Caco-2 (cell line): ENCODE measurements around the gene CACNA2D4. TPM values are rescaled to one million over a fixed set of nuclear protein-coding genes. Genes with fewer than 3 reads are reported as not detected.

ENCODE experiments used
- BruUV-seq: library from RNA; stranded (reverse); fragments of 400-500 nt; replicated peaks from 2 replicates; lab custom pipeline; 2021; lab: Mats Ljungman, UMichigan
- CTCF ChIA-PET: fragments of 300-600 bp; sonication (Branson Sonifier 250); formaldehyde crosslinking; loops from one replicate; lab custom pipeline; 2022; ENCODE audit warnings: antibody characterized with exemption; lab: Charles Lee
- POLR2A ChIA-PET: fragments of 300-600 bp; sonication (Branson Sonifier 250); formaldehyde crosslinking; loops from one replicate; lab custom pipeline; 2022; ENCODE audit warnings: antibody characterized with exemption; lab: Charles Lee
- DNase-seq, 2 experiments: peaks; one replicate each; pipeline versions ENCODE4 v3.0.0 to v3.0.0-alpha.2; 2020 to 2022
- H3K27me3 ChIP-seq: replicated peaks from 2 replicates; pipeline ENCODE4 v1.6.0; 2011; ENCODE audit warnings: low read length; ENCODE audit not compliant: control insufficient read depth, insufficient read depth
- H3K36me3 ChIP-seq: 2 replicates; pipeline ENCODE4 v1.5.1; 2011; ENCODE audit warnings: low read length; ENCODE audit not compliant: control insufficient read depth, insufficient read depth
- H3K4me1 ChIP-seq: fragments of 250-450 bp; sonication (Bioruptor Pico); 2 replicates; pipeline ENCODE4 v1.5.1; 2020; ENCODE audit warnings: mild to moderate bottlenecking
- H3K4me3 ChIP-seq: 2 replicates; pipeline ENCODE4 v1.5.1; 2011; ENCODE audit warnings: low read depth, mild to moderate bottlenecking, control low read depth, low read length
- H3K9me3 ChIP-seq: fragments of 250-450 bp; sonication (Bioruptor Pico); 2 replicates; pipeline ENCODE4 v1.5.1; 2020; ENCODE audit warnings: mild to moderate bottlenecking, moderate library complexity
- H3K27ac Mint-ChIP-seq: one replicate; pipeline ENCODE4 v1.8.0; 2022; ENCODE audit warnings: mixed read lengths; ENCODE audit not compliant: unreplicated experiment
- H3K27me3 Mint-ChIP-seq: one replicate; pipeline ENCODE4 v1.8.0; 2022; ENCODE audit warnings: mixed read lengths; ENCODE audit not compliant: insufficient read depth, unreplicated experiment
- H3K36me3 Mint-ChIP-seq: one replicate; pipeline ENCODE4 v1.8.0; 2022; ENCODE audit warnings: mild to moderate bottlenecking, mixed read lengths; ENCODE audit not compliant: insufficient read depth, unreplicated experiment
- H3K4me1 Mint-ChIP-seq: one replicate; pipeline ENCODE4 v1.8.0; 2022; ENCODE audit warnings: low read depth, mixed read lengths; ENCODE audit not compliant: unreplicated experiment
- H3K4me3 Mint-ChIP-seq: one replicate; pipeline ENCODE4 v1.8.0; 2022; ENCODE audit warnings: mild to moderate bottlenecking, moderate library complexity, mixed read lengths; ENCODE audit not compliant: unreplicated experiment
- H3K9me3 Mint-ChIP-seq: one replicate; pipeline ENCODE4 v1.8.0; 2022; ENCODE audit warnings: mixed read lengths; ENCODE audit not compliant: unreplicated experiment
- CTCF ChIP-seq, 2 experiments: fragments of 200-600 bp in 1 of 2; IDR thresholded peaks; 1 replicate in 1 of 2; 2 replicates in 1 of 2; pipeline versions ENCODE4 v1.5.1 to v1.8.0; 2011 to 2022; ENCODE audit warnings: antibody characterized with exemption in 1 of 2, control low read depth in 1 of 2, inconsistent platforms in 1 of 2, low read depth in 1 of 2, low read length in 1 of 2, mild to moderate bottlenecking in 1 of 2, moderate library complexity in 1 of 2; ENCODE audit not compliant: insufficient read depth in 1 of 2, severe bottlenecking in 1 of 2, unreplicated experiment in 1 of 2
- intact Hi-C: fragments of 100-400 bp; cut with micrococcal nuclease; formaldehyde crosslinking; loops from one replicate; pipeline ENCODE4 v1.10.0; 2022; ENCODE audit not compliant: unreplicated experiment
- total RNA-seq: library from RNA; stranded (reverse); gene quantifications from 2 replicates; pipeline ENCODE4 v1.2.3, GENCODE V29; 2022

CACNA2D4 gene
- total RNA-seq, 1 experiment from 2014 or later, result 2.2 TPM

GRCh38 chr12:1878214-1878613 is 40.2 kb downstream of the CACNA2D4 start:
- Mint-ChIP-seq H3K36me3 (no peaks in the 10 kb centered on the region), H3K4me1 (no peaks in the 10 kb centered on the region), H3K9me3 (no peaks in the 10 kb centered on the region), H3K4me3 (no peak overlapping the region), H3K27me3 (peaks cover 12% of the 10 kb centered on the region), H3K27ac (no peak overlapping the region)
- intact Hi-C loops, result no loop called here
- Histone ChIP-seq H3K9me3 (no peaks in the 10 kb centered on the region), H3K4me1 (no peaks in the 10 kb centered on the region), H3K27me3 (peaks cover 1% of the 10 kb centered on the region; the same call in 1 of the 2 replicates), H3K36me3 (no peaks in the 10 kb centered on the region), H3K4me3 (no peak overlapping the region)
- ChIA-PET POLR2A (no interaction called here), CTCF (no interaction called here)
- no TSS peak for BruUV-seq
- peak in 1 of 2 experiments; percentile 29 for DNase-seq
- TF ChIP-seq CTCF (IDR thresholded peaks at IDR 0.05; ENCODE audit: insufficient read depth in 1 of 2, low read depth in 1 of 2, low read length in 1 of 2, severe bottlenecking in 1 of 2, unreplicated experiment in 1 of 2), result no peak

- CTCF ChIA-PET, result interaction anchor here (0.6 kb wide), 1 partner anchor 37 kb away, joined by 3 read pairs; no protein-coding TSS in a partner anchor
Observed at GRCh38 chr12:1877169-1877878, 41.1 kb downstream of the CACNA2D4 start.

GRCh38 chr12:1876086-1876485 is 42.4 kb downstream of the CACNA2D4 start:
- Histone ChIP-seq H3K4me1 (no peaks in the 10 kb centered on the region), H3K36me3 (no peaks in the 10 kb centered on the region), H3K9me3 (no peaks in the 10 kb centered on the region), H3K27me3 (peaks cover 1% of the 10 kb centered on the region; the same call in 1 of the 2 replicates), H3K4me3 (no peak overlapping the region)
- intact Hi-C loops, result no loop called here
- POLR2A ChIA-PET, result no interaction called here
- H3K4me1 Mint-ChIP-seq, result no peaks in the 10 kb centered on the region
- H3K27ac Mint-ChIP-seq, result no peak overlapping the region
- H3K36me3 Mint-ChIP-seq, result no peaks in the 10 kb centered on the region
- no peak for DNase-seq
- CTCF ChIA-PET, result no interaction called here
- H3K27me3 Mint-ChIP-seq, result peaks cover 12% of the 10 kb centered on the region
- no peak overlapping the region for H3K4me3 Mint-ChIP-seq
- no TSS peak for BruUV-seq
- TF ChIP-seq CTCF (IDR thresholded peaks at IDR 0.05; ENCODE audit: insufficient read depth in 1 of 2, low read depth in 1 of 2, low read length in 1 of 2, severe bottlenecking in 1 of 2, unreplicated experiment in 1 of 2), result no peak
- no peaks in the 10 kb centered on the region for H3K9me3 Mint-ChIP-seq

More at GRCh38 chr12:1877169-1877878, 41.1 kb downstream of the CACNA2D4 start:
- Mint-ChIP-seq H3K4me1 (no peaks in the 10 kb centered on the region), H3K36me3 (no peaks in the 10 kb centered on the region), H3K27ac (no peak overlapping the region), H3K27me3 (peaks cover 12% of the 10 kb centered on the region), H3K9me3 (no peaks in the 10 kb centered on the region), H3K4me3 (no peak overlapping the region)
- TF ChIP-seq CTCF (IDR thresholded peaks at IDR 0.05; ENCODE audit: insufficient read depth in 1 of 2, low read depth in 1 of 2, low read length in 1 of 2, severe bottlenecking in 1 of 2, unreplicated experiment in 1 of 2), result no peak
- BruUV-seq, result no TSS peak
- Histone ChIP-seq H3K4me1 (no peaks in the 10 kb centered on the region), H3K4me3 (no peak overlapping the region), H3K36me3 (no peaks in the 10 kb centered on the region), H3K27me3 (peaks cover 1% of the 10 kb centered on the region; the same call in 1 of the 2 replicates), H3K9me3 (no peaks in the 10 kb centered on the region)
- no peak for DNase-seq
- intact Hi-C loops, result no loop called here
- POLR2A ChIA-PET, result no interaction called here
